ENCODE measurements around the gene PLEKHM3. TPM values are rescaled to one million over a fixed set of nuclear protein-coding genes. Genes with fewer than 3 reads are reported as not detected.

Gene PLEKHM3
- total and polyA plus RNA-seq, 2 of the 13 experiments (the other 11 are each of a cell fraction or from before 2014, with no cell fraction given): 4.5 to 4.7 TPM

GRCh38 chr2:207792244-207792785 is 233.0 kb downstream of the PLEKHM3 start (continued):
- peak; percentile 54; the same call in 1 of the 2 replicates for TF ChIP-seq ETV5 (CRISPR knock-in tag; IDR thresholded peaks at IDR 0.05; ENCODE audit: borderline replicate concordance)
- no peak for TF ChIP-seq ZNF256 (CRISPR knock-in tag; conservative IDR thresholded peaks at IDR 0.05)
- TF ChIP-seq SAP130 (CRISPR knock-in tag; IDR thresholded peaks at IDR 0.05; ENCODE audit: low read depth): peak; percentile 73
- TF ChIP-seq SMAD3 (CRISPR knock-in tag; IDR thresholded peaks at IDR 0.05): peak; percentile 49; the same call in 1 of the 2 replicates
- 0 out of 2 replicates have a peak, but pooled peaks have one; percentile 36 for TF ChIP-seq ZFP41 (CRISPR knock-in tag; IDR thresholded peaks at IDR 0.05; ENCODE audit: borderline replicate concordance)
- no peak for TF ChIP-seq SOX6 (IDR thresholded peaks at IDR 0.05)
- TF ChIP-seq SOX6 (CRISPR knock-in tag; IDR thresholded peaks at IDR 0.05): peak; percentile 58
- TF ChIP-seq ZNF326 (CRISPR knock-in tag; IDR thresholded peaks at IDR 0.05; ENCODE audit: borderline replicate concordance): no peak
- 0 out of 2 replicates have a peak, but pooled peaks have one; percentile 52 for TF ChIP-seq ZGPAT (CRISPR knock-in tag; IDR thresholded peaks at IDR 0.05)
- TF ChIP-seq RBFOX2 (IDR thresholded peaks at IDR 0.05; ENCODE audit: low read depth, low read length): 0 out of 2 replicates have a peak, but pooled peaks have one; percentile 40
- 0 out of 2 replicates have a peak, but pooled peaks have one; percentile 17 for TF ChIP-seq PAXIP1 (CRISPR knock-in tag; conservative IDR thresholded peaks at IDR 0.05)
- TF ChIP-seq ELF3 (CRISPR knock-in tag; IDR thresholded peaks at IDR 0.05): peak; percentile 92
- TF ChIP-seq ZNF839 (CRISPR knock-in tag; IDR thresholded peaks at IDR 0.05; ENCODE audit: borderline replicate concordance): no peak
- TF ChIP-seq ZNF768 (CRISPR knock-in tag; IDR thresholded peaks at IDR 0.05): no peak
- peak; percentile 12; the same call in 1 of the 2 replicates for TF ChIP-seq DMAP1 (CRISPR knock-in tag; IDR thresholded peaks at IDR 0.05)
- peak; percentile 33; the same call in 1 of the 2 replicates for TF ChIP-seq SP5 (CRISPR knock-in tag; IDR thresholded peaks at IDR 0.05; ENCODE audit: borderline replicate concordance, low read depth)
- TF ChIP-seq CBX5 (CRISPR knock-in tag; IDR thresholded peaks at IDR 0.05; ENCODE audit: borderline replicate concordance): 0 out of 2 replicates have a peak, but pooled peaks have one; percentile 24
- TF ChIP-seq ZNF879 (CRISPR knock-in tag; IDR thresholded peaks at IDR 0.05): no peak
- no peak for TF ChIP-seq AKAP8 (CRISPR knock-in tag; IDR thresholded peaks at IDR 0.05)
- peak; percentile 50; the same call in 1 of the 2 replicates for TF ChIP-seq ZNF292 (CRISPR knock-in tag; IDR thresholded peaks at IDR 0.05; ENCODE audit: borderline replicate concordance, low read depth)
- TF ChIP-seq MTA3 (CRISPR knock-in tag; IDR thresholded peaks at IDR 0.05): no peak
- no peak for TF ChIP-seq ZNF335 (CRISPR knock-in tag; IDR thresholded peaks at IDR 0.05)
- peak; percentile 48; the same call in 1 of the 2 replicates for TF ChIP-seq SP4 (CRISPR knock-in tag; IDR thresholded peaks at IDR 0.05)
- no peak for TF ChIP-seq KLF15 (CRISPR knock-in tag; IDR thresholded peaks at IDR 0.05; ENCODE audit: borderline replicate concordance)
- no peak for TF ChIP-seq ZNF780A (CRISPR knock-in tag; IDR thresholded peaks at IDR 0.05)
- 0 out of 2 replicates have a peak, but pooled peaks have one; percentile 77 for TF ChIP-seq ZNF772 (CRISPR knock-in tag; IDR thresholded peaks at IDR 0.05)
- peak; percentile 64 for TF ChIP-seq HOMEZ (CRISPR knock-in tag; IDR thresholded peaks at IDR 0.05; ENCODE audit: low read depth)

Data from HepG2 (cell line).